NOMO-1 treated with DMSO at 0.1 percent for 48 hours (cell line): ENCODE data around the gene TMPRSS7.

Source experiments
- DNase-seq: peaks from one replicate; lab custom pipeline; 2025; ENCODE audit not compliant: unreplicated experiment; lab: John Stamatoyannopoulos, UW

The TMPRSS7 gene

DNA sequence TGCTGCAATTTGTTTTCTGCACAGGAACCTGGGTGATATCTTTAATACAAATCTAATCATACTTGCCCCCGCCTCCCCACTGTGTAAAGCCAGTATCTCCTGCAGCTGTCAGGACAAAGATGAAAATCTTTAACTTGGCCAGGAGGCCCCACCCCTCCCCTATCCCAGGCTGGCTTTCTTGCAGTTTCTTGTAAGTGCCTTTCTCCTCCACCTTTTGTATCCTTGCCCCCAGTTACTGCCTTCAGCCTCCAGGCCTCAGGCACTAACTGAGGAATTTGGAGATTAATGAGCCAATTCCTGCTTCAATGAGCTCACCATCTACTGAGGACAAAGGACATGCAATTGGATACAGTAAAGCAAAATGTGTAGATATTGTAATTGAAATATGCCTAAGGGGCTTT, 92.0 kb downstream of the TMPRSS7 start:
- no peak for DNase-seq

GRCh38 chr3:112127522-112128494, 93.3 kb downstream of the TMPRSS7 start:
- peak; percentile 7 for DNase-seq

- peak; percentile 49 for DNase-seq
These were observed 94.5 kb downstream of the TMPRSS7 start for GRCh38 chr3:112128843-112129727.

GRCh38 chr3:112129925-112130637, 95.5 kb downstream of the TMPRSS7 start:
- no peak for DNase-seq

DNA sequence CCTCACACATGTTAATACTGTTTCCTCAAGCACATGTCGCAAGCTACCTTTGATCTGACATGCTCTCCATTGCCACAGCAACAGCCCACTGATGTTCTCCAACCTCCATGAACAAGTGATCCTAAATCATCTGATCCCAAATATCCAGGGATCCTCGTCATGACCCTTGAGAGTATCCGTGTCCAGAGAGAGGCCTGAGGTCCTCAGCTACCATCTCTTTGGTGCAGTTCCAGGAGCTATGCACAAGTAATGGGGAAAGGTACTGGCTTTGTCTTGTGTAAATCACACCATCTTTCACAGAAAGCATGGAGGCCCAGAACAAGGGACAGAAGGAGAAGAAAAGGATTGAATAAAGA, 96.1 kb downstream of the TMPRSS7 start:
- no peak for DNase-seq
